GM21360 (cell line): ENCODE measurements around the gene DUSP22.

Experiments used
- ATAC-seq: cut with Tn5 transposase; IDR thresholded peaks from one replicate; pipeline ENCODE4 v1.9.1; 2021; ENCODE audit warnings: mild to moderate bottlenecking, moderate library complexity; ENCODE audit not compliant: unreplicated experiment

DUSP22 gene

DNA sequence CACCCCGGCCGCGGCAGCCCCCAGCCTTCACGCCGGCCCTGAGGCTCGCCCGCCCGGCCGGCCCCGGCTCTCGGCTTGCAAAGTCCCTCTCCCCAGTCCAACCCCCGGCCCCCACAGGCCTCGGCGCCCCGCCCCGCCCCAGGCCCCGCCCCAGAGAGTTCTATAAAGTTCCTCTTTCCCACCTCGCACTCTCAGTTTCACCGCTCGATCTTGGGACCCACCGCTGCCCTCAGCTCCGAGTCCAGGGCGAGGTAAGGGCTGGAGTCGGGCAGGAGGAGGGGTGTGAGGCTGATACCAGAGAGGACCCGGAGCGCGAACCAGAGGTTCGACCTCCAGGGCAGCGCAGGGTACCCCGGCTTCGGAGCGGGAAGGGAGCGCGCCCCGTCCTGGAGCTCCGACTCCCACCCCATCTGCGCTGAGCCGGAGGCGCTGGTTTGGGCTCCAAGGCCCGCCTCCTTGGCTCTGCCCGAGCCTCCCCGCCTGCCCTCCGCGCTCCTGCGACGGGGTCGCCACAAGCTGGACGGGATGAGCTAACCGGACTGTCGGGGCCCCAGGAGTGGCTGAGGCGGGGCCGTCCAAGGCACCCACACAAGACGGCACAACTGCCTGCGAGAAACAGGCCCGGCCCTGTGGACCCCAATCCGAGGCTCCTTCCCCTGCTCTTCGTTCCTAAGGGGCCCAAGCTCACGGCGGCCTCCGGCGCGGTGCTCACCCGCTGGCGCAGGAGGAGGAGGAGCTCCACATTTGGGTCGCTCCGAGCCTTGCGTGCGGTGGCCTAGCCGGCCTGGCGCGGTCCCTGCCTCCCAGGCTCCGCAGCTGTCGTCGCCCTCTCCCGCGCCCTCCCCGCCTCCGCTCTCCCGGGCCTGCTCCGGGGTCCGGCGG, 99.5 kb downstream of the DUSP22 start, which contains the start of gene IRF4:
IRF4 (plus strand) TSS at position 194 of the 882 bp plus-strand sequence. CDS start 1,401 bp downstream, outside the sequence.
- peak; percentile 41 for ATAC-seq

GRCh38 chr6:392441-393390, 100.4 kb downstream of the DUSP22 start:
- no peak for ATAC-seq

DNA sequence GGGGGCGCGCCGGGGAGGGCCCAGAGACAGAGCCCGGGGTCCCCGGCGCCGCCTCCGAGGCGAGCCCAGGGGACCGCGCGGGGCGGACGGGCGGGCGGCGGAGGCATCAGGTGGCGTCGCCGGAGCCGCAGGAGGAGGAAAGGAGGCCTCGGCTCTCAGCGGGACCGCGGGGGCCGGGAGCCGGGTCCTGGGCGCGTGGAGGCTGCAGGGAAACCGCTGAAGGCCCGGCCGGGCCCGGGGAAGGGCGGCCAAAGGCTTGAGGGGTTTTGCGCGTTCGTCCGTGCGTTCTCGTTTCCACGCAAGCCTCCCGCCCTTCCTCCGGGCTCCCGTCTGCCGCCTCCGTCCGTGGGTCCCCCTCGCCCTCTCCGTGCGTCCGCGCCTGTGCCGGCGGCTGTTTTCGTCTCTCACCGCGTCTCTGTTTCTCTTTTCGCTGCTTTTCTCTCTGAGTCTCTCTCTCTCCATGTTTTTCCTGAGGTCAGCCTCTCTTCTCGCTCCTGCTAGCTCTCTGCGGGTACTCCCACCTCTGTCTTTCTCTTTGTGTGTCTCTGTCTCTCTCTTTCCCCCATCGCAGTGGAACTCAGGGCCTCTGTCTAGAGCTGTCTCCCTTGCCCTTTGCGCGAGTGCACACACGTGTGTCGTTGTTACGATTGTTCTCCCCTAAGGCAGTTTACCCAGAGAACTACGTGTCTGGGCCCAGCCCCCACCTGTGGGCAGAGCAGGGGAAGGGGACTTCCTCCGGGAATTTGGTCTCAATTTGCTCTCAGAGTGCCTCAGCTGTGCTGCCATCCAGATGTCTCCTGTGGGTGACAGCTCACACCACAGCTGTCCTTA, 101.3 kb downstream of the DUSP22 start:
- no peak for ATAC-seq

GRCh38 chr6:394641-395289, 102.5 kb downstream of the DUSP22 start:
- no peak for ATAC-seq

DNA sequence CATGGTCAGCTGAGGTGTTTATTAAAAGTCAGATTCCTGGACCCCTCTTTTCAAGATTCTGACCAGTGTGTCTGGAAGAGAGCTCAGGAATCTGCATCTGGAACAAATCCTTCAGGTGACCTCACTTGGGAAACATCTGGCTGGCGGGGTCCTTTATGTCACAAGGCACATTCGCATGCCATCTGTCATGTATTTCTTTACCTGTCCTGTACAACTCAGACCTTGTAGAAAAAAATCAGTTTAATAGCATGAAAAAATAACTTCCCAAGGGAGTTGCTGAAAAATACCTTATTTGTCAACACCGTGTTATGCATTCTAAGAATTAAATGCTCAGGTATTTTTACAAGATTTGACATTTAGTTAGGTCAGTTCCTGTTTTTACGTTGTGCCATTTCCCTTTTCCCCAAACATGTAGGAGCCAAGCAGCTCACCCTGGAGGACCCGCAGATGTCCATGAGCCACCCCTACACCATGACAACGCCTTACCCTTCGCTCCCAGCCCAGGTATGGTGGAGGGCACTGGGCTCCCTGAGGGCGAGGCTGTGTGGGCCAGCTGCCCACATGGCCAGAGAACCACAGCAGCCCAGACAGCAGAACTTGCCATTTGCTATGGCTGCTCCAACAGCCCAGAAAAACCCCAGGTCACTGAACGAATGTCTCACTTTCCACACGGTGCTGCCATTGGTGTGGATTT, 103.3 kb downstream of the DUSP22 start:
- no peak for ATAC-seq

DNA sequence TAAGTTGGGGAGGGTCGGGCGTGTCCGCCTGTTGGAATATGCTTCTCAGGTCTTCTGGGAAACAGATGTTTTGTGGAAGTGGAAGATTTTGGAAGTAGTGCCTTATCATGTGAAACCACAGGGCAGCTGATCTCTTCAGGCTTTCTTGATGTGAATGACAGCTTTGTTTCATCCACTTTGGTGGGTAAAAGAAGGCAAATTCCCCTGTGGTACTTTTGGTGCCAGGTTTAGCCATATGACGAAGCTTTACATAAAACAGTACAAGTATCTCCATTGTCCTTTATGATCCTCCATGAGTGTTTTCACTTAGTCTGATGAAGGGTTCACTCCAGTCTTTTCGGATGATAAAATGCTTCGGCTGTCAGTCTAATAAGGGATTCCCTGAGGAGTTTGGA, 103.8 kb downstream of the DUSP22 start:
- no peak for ATAC-seq

DNA sequence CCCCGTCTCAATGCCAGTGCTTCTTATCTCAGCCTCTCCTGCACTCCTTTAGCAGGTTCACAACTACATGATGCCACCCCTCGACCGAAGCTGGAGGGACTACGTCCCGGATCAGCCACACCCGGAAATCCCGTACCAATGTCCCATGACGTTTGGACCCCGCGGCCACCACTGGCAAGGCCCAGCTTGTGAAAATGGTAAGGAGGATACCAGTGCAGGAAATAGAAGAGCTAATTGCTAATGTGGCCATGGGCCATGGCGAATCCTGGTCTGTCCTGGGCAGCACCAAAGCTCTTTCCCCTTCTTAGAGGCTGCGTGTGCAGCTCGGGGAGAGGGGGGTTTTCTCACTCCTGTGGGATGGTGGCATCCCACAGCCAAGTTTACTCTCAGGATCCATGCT, 104.8 kb downstream of the DUSP22 start:
- no peak for ATAC-seq

DNA sequence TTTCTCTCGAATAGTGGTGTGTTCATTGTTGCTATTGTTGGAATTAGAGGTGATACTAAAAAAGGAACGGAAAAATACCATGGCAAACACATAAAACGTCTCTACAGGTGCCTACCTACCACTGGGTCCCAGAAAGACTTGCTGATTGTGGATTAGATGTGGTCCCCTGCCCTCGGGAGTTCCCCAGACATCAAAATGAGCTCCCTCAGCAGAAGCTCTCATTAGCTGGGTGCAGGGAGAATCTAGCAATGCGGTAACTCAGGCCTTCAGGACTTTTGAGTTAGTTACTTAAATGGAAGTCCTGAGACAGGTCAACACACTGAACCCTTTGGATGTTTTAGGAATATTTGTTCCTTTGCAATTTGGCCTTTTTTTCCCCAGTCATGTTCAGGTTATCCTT, 105.3 kb downstream of the DUSP22 start:
- ATAC-seq, result no peak

- ATAC-seq, result no peak
These were observed 105.8 kb downstream of the DUSP22 start for GRCh38 chr6:398065-398464.

- no peak for ATAC-seq
These were observed 106.3 kb downstream of the DUSP22 start for GRCh38 chr6:398558-399078.

- peak; percentile 54 for ATAC-seq
These were observed 107.7 kb downstream of the DUSP22 start for GRCh38 chr6:399785-400534.

- ATAC-seq, result no peak
These were observed 108.5 kb downstream of the DUSP22 start for GRCh38 chr6:400815-401214.
